ENCODE results near the gene LIMS2. TPM values are rescaled to one million over a fixed set of nuclear protein-coding genes. Genes with fewer than 3 reads are reported as not detected.

Gene LIMS2
- total and polyA plus RNA-seq, 2 donors (not counting 3 experiments of a cell fraction or from before 2014, with no cell fraction given): 48.3 to 55.6 TPM

DNA sequence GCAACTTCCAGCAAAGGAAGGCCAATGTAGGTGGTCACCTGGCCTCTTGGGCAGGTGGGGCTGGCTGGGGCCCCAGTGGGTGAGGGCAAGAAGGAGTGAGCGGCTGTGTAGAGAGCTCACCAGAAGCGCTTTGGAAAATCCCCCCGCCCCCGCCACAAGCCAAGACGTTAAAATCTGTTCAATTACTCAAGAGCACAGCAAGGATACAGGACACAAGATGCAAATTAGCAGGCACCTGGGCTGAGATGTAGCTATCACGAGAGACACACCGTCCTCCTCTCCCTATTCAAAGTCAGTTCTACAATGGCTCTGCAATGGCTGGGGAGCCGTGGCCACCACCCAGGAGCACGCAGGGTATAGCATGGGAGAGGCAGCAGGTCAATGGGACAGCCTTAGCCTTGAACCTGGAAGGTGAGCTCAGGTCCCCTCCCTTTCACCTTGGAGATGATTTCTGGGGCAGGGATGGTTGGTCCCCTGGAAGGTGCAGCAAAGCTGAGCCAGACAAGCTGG is 67.9 kb downstream of the LIMS2 start:
- FAIRE-seq (no peak), DNase-seq (ENCODE audit: low read depth, low spot score) (no peak)
- Histone ChIP-seq H3K4me2 (ENCODE audit: insufficient read depth, low read length) (no peak overlapping the region), H3K36me3 (ENCODE audit: control insufficient read depth in 2 of 2, extremely low read depth in 1 of 2, insufficient read depth in 2 of 2, low read length in 2 of 2) (no peaks in the 10 kb centered on the region), H3K27me3 (ENCODE audit: control insufficient read depth in 2 of 2, insufficient read depth in 2 of 2, low read length in 2 of 2) (no peaks in the 10 kb centered on the region), H4K20me1 (replicated peaks; ENCODE audit: control insufficient read depth, extremely low read depth, insufficient read depth, low read length) (no peaks in the 10 kb centered on the region), H3K79me2 (ENCODE audit: control insufficient read depth, insufficient read depth, low read length) (no peaks in the 10 kb centered on the region), H2AFZ (ENCODE audit: low read depth, low read length) (no peak overlapping the region), H3K9me3 (replicated peaks; ENCODE audit: control insufficient read depth, insufficient read depth, low read length) (no peaks in the 10 kb centered on the region), H3K9ac (replicated peaks; ENCODE audit: extremely low read depth, insufficient read depth, low read length) (no peak overlapping the region), H3K27ac (ENCODE audit: insufficient read depth, low read depth, low read length) (no peak overlapping the region), H3K4me3 (replicated peaks in 1 of 3; ENCODE audit: insufficient read depth in 1 of 3, low read depth in 1 of 3, low read length in 3 of 3) (no peak overlapping the region), H3K9me1 (replicated peaks; ENCODE audit: control insufficient read depth, extremely low read depth, insufficient read depth, low read length) (no peaks in the 10 kb centered on the region), H3K4me1 (ENCODE audit: control insufficient read depth, extremely low read depth, insufficient read depth, low read length) (no peaks in the 10 kb centered on the region)
- dilution Hi-C loops (cut with MboI; ENCODE audit: extremely low pct_ligation_motif_present, low sequenced_read_pairs) (no loop called here), intact Hi-C loops (cut with micrococcal nuclease) (no loop called here)
- TF ChIP-seq MYC (IDR thresholded peaks at IDR 0.05; ENCODE audit: low read depth, low read length): no peak
- TF ChIP-seq POLR2A (IDR thresholded peaks at IDR 0.05; ENCODE audit: low read depth, low read length): no peak
- TF ChIP-seq POLR2AphosphoS5 (IDR thresholded peaks at IDR 0.05; ENCODE audit: insufficient read depth, low read depth, low read length): no peak
- TF ChIP-seq GATA2 (IDR thresholded peaks at IDR 0.05; ENCODE audit: insufficient read depth, insufficient read length, low read depth, low read length): no peak
- TF ChIP-seq EZH2 (IDR thresholded peaks at IDR 0.05; ENCODE audit: borderline replicate concordance, low read depth, low read length, severe bottlenecking): no peak
- no peak for TF ChIP-seq JUN (IDR thresholded peaks at IDR 0.05; ENCODE audit: borderline replicate concordance, insufficient read depth, insufficient read length, low read depth)
- TF ChIP-seq FOS (IDR thresholded peaks at IDR 0.05; ENCODE audit: borderline replicate concordance, insufficient read depth, low read length): no peak
- TF ChIP-seq, protein P1, sequence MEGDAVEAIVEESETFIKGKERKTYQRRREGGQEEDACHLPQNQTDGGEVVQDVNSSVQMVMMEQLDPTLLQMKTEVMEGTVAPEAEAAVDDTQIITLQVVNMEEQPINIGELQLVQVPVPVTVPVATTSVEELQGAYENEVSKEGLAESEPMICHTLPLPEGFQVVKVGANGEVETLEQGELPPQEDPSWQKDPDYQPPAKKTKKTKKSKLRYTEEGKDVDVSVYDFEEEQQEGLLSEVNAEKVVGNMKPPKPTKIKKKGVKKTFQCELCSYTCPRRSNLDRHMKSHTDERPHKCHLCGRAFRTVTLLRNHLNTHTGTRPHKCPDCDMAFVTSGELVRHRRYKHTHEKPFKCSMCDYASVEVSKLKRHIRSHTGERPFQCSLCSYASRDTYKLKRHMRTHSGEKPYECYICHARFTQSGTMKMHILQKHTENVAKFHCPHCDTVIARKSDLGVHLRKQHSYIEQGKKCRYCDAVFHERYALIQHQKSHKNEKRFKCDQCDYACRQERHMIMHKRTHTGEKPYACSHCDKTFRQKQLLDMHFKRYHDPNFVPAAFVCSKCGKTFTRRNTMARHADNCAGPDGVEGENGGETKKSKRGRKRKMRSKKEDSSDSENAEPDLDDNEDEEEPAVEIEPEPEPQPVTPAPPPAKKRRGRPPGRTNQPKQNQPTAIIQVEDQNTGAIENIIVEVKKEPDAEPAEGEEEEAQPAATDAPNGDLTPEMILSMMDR (IDR thresholded peaks at IDR 0.05; ENCODE audit: extremely low read depth in 1 of 2, insufficient read depth in 1 of 2, low read depth in 1 of 2, low read length in 2 of 2): no peak
- TF ChIP-seq, protein P2, sequence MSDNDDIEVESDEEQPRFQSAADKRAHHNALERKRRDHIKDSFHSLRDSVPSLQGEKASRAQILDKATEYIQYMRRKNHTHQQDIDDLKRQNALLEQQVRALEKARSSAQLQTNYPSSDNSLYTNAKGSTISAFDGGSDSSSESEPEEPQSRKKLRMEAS (IDR thresholded peaks at IDR 0.05; ENCODE audit: insufficient read depth, insufficient read length): no peak
- ChIA-PET POLR2A (no interaction called here), CTCF (interaction anchor here (0.9 to 2.3 kb wide), 3 partner anchors 8 to 42 kb away, joined by 3 to 9 read pairs (median 4); no protein-coding TSS in a partner anchor)
- no TSS peak for BruUV-seq (replicated peaks)
